ENCODE measurements around the gene ZNF407.

DNA sequence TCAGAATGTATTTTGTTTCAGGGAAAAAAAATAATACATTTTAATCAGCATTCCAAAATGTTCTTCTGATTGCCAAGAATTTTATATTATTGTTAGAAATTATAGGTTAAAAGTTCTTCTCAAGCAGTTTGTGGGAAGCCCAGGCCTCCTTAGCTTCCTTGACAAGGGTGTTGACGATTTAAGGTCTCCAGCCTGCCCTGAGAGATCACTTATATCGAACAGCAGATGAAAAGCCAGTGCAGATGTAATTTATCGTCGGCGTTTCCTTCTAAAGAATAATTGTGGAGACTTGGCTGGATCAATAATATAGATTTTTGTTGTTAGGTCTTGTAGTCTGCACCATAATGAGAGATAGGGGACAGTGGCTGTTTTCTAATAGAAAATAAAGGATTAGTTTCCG is 280.6 kb downstream of the ZNF407 start:
- TF ChIP-seq POLR2AphosphoS5 (IDR thresholded peaks at IDR 0.05) = no peak
- TF ChIP-seq, protein P1, sequence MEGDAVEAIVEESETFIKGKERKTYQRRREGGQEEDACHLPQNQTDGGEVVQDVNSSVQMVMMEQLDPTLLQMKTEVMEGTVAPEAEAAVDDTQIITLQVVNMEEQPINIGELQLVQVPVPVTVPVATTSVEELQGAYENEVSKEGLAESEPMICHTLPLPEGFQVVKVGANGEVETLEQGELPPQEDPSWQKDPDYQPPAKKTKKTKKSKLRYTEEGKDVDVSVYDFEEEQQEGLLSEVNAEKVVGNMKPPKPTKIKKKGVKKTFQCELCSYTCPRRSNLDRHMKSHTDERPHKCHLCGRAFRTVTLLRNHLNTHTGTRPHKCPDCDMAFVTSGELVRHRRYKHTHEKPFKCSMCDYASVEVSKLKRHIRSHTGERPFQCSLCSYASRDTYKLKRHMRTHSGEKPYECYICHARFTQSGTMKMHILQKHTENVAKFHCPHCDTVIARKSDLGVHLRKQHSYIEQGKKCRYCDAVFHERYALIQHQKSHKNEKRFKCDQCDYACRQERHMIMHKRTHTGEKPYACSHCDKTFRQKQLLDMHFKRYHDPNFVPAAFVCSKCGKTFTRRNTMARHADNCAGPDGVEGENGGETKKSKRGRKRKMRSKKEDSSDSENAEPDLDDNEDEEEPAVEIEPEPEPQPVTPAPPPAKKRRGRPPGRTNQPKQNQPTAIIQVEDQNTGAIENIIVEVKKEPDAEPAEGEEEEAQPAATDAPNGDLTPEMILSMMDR (IDR thresholded peaks at IDR 0.05) = no peak
